ENCODE data around the gene NIN. TPM values are rescaled to one million over a fixed set of nuclear protein-coding genes. Genes with fewer than 3 reads are reported as not detected.

Gene NIN
- total RNA-seq, 1 donor from 2014 or later = 45.4 TPM

- Mint-ChIP-seq H3K4me1 (ENCODE audit: low read depth, unreplicated experiment) (peaks cover 16% of the 10 kb centered on the region), H3K27me3 (ENCODE audit: low read depth, unreplicated experiment) (no peaks in the 10 kb centered on the region), H3K36me3 (ENCODE audit: low read depth, unreplicated experiment) (peaks cover 8% of the 10 kb centered on the region), H3K4me3 (ENCODE audit: unreplicated experiment) (no peak overlapping the region), H3K9me3 (ENCODE audit: unreplicated experiment) (peaks cover 2% of the 10 kb centered on the region), H3K27ac (ENCODE audit: unreplicated experiment) (no peak overlapping the region)
- Histone ChIP-seq H3K4me3 (ENCODE audit: insufficient read depth, low read depth, low read length) (no peak overlapping the region), H2AFZ (ENCODE audit: low read depth, low read length) (no peak overlapping the region), H3K27me3 (ENCODE audit: insufficient read depth, low read length) (no peaks in the 10 kb centered on the region), H3K79me2 (ENCODE audit: insufficient read depth, low read length) (peaks cover 28% of the 10 kb centered on the region), H3K4me1 (ENCODE audit: insufficient read depth, low read length) (peaks cover 10% of the 10 kb centered on the region), H3K9me3 (ENCODE audit: insufficient read depth, low read depth, low read length) (no peaks in the 10 kb centered on the region), H3K27ac (ENCODE audit: low read depth, low read length) (no peak overlapping the region), H3K9ac (ENCODE audit: low read length) (no peak overlapping the region), H3K36me3 (ENCODE audit: insufficient read depth, low read length) (no peaks in the 10 kb centered on the region), H4K20me1 (ENCODE audit: insufficient read depth, low read length) (peaks cover 34% of the 10 kb centered on the region), H3K4me2 (ENCODE audit: low read length) (no peak overlapping the region)
- FAIRE-seq (no peak), DNase-seq (ENCODE audit: low read depth) (no peak)
- TF ChIP-seq EZH2 (IDR thresholded peaks at IDR 0.05; ENCODE audit: insufficient read depth, low read length) (no peak), CTCF (IDR thresholded peaks at IDR 0.05; ENCODE audit: insufficient read depth, low read depth, low read length) (no peak)
Observed at GRCh38 chr14:50812180-50812579, 18.8 kb downstream of the NIN start.

GRCh38 chr14:50808053-50808452, 22.9 kb downstream of the NIN start:
- Histone ChIP-seq H3K9me3 (ENCODE audit: insufficient read depth, low read depth, low read length) (no peaks in the 10 kb centered on the region), H3K9ac (ENCODE audit: low read length) (no peak overlapping the region), H4K20me1 (ENCODE audit: insufficient read depth, low read length) (peaks cover 10% of the 10 kb centered on the region), H3K4me3 (ENCODE audit: insufficient read depth, low read depth, low read length) (no peak overlapping the region), H3K27me3 (ENCODE audit: insufficient read depth, low read length) (no peaks in the 10 kb centered on the region), H3K4me2 (ENCODE audit: low read length) (no peak overlapping the region), H2AFZ (ENCODE audit: low read depth, low read length) (no peak overlapping the region), H3K36me3 (ENCODE audit: insufficient read depth, low read length) (no peaks in the 10 kb centered on the region), H3K79me2 (ENCODE audit: insufficient read depth, low read length) (peaks cover 11% of the 10 kb centered on the region), H3K4me1 (ENCODE audit: insufficient read depth, low read length) (peaks cover 12% of the 10 kb centered on the region), H3K27ac (ENCODE audit: low read depth, low read length) (no peak overlapping the region)
- H3K4me3 Mint-ChIP-seq (ENCODE audit: unreplicated experiment) = no peak overlapping the region
- no peak overlapping the region for H3K27ac Mint-ChIP-seq (ENCODE audit: unreplicated experiment)
- no peak for TF ChIP-seq EZH2 (IDR thresholded peaks at IDR 0.05; ENCODE audit: insufficient read depth, low read length)
- no peak for TF ChIP-seq CTCF (IDR thresholded peaks at IDR 0.05; ENCODE audit: insufficient read depth, low read depth, low read length)
- peaks cover 12% of the 10 kb centered on the region for H3K4me1 Mint-ChIP-seq (ENCODE audit: low read depth, unreplicated experiment)
- no peaks in the 10 kb centered on the region for H3K36me3 Mint-ChIP-seq (ENCODE audit: low read depth, unreplicated experiment)
- FAIRE-seq (no peak), DNase-seq (ENCODE audit: low read depth) (no peak)
- H3K27me3 Mint-ChIP-seq (ENCODE audit: low read depth, unreplicated experiment) = no peaks in the 10 kb centered on the region
- H3K9me3 Mint-ChIP-seq (ENCODE audit: unreplicated experiment) = no peaks in the 10 kb centered on the region

GRCh38 chr14:50806241-50806933, 24.6 kb downstream of the NIN start:
- H3K27ac ChIP-seq (ENCODE audit: low read depth, low read length) = no peak overlapping the region
- Mint-ChIP-seq H3K36me3 (ENCODE audit: low read depth, unreplicated experiment) (no peaks in the 10 kb centered on the region), H3K27ac (ENCODE audit: unreplicated experiment) (no peak overlapping the region), H3K4me3 (ENCODE audit: unreplicated experiment) (no peak overlapping the region), H3K27me3 (ENCODE audit: low read depth, unreplicated experiment) (no peaks in the 10 kb centered on the region), H3K4me1 (ENCODE audit: low read depth, unreplicated experiment) (peaks cover 13% of the 10 kb centered on the region), H3K9me3 (ENCODE audit: unreplicated experiment) (no peaks in the 10 kb centered on the region)
- FAIRE-seq (no peak), DNase-seq (ENCODE audit: low read depth) (no peak)
- H3K4me1 ChIP-seq (ENCODE audit: insufficient read depth, low read length) = peaks cover 22% of the 10 kb centered on the region
- H3K9ac ChIP-seq (ENCODE audit: low read length) = no peak overlapping the region
- no peaks in the 10 kb centered on the region for H4K20me1 ChIP-seq (ENCODE audit: insufficient read depth, low read length)
- no peaks in the 10 kb centered on the region for H3K79me2 ChIP-seq (ENCODE audit: insufficient read depth, low read length)
- no peaks in the 10 kb centered on the region for H3K27me3 ChIP-seq (ENCODE audit: insufficient read depth, low read length)
- no peak overlapping the region for H3K4me3 ChIP-seq (ENCODE audit: insufficient read depth, low read depth, low read length)
- H3K36me3 ChIP-seq (ENCODE audit: insufficient read depth, low read length) = no peaks in the 10 kb centered on the region
- no peak overlapping the region for H2AFZ ChIP-seq (ENCODE audit: low read depth, low read length)
- TF ChIP-seq CTCF (IDR thresholded peaks at IDR 0.05; ENCODE audit: insufficient read depth, low read depth, low read length) = no peak
- no peak for TF ChIP-seq EZH2 (IDR thresholded peaks at IDR 0.05; ENCODE audit: insufficient read depth, low read length)
- H3K9me3 ChIP-seq (ENCODE audit: insufficient read depth, low read depth, low read length) = no peaks in the 10 kb centered on the region
- H3K4me2 ChIP-seq (ENCODE audit: low read length) = no peak overlapping the region

Data from astrocyte (in vitro differentiated cells and primary cell).